ENCODE data around the gene C1orf87. TPM values are rescaled to one million over a fixed set of nuclear protein-coding genes. Genes with fewer than 3 reads are reported as not detected.

C1orf87 gene
- total RNA-seq, 4 donors from 2014 or later: not detected

DNA sequence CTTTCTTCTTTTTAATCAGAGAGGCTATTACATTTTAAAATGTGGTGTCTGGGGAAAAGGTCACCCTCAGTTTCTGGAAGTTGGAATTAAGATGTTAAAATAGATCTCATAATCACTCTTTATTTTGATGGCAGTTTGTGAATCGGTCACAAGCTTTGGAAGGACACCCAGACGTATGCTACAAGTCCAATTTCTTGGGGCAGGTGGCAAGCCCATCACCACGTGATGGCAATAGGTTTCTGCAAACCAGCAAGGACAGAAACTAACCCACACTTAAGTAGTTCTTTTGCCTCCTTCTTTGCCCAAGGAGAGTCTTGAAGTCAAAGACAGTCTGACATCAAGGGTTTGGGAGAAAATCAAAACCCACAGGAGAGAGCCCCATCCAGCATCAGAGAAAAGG is 72.9 kb downstream of the C1orf87 start:
- H3K9me3 ChIP-seq: no peaks in the 10 kb centered on the region
- no peaks in the 10 kb centered on the region for H3K36me3 ChIP-seq
- H3K4me3 ChIP-seq: no peak overlapping the region
- H3K4me1 ChIP-seq: peaks cover 0 to 14% (median 0%) of the 10 kb centered on the region in 4 donors
- H3K27ac ChIP-seq: no peak overlapping the region
- 57 to 75% methylated on average over 3 of the region's 3 CpGs for WGBS, 2 donors
- no peaks in the 10 kb centered on the region for H3K27me3 ChIP-seq
- DNase-seq (ENCODE audit: low spot score in 2 of 2): no peak
- TF ChIP-seq POLR2A (IDR thresholded peaks at IDR 0.05) (no peak), CTCF (IDR thresholded peaks at IDR 0.05) (no peak), EP300 (IDR thresholded peaks at IDR 0.05) (no peak)

DNA sequence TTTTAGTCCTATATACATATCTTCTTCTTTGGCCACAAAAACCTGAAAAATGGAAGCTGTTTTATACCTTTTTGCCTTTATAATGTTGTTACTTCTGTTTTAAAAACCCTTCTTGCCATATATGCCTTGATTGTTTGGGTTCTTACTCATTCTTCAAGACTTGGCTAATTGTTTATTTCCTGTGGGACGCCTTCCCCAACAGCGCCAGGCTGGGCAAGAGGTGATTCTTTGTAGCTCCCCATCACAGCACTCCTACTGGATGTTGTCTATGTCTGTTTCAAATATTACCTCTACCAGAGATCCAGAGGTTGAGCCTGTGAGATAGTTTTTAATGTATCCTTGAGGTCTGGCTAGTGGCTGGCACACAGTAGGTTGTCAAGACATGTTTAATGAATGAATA is 73.8 kb downstream of the C1orf87 start:
- Histone ChIP-seq H3K4me1 (peaks cover 0 to 22% (median under 1%) of the 10 kb centered on the region in 4 donors), H3K27me3 (no peaks in the 10 kb centered on the region), H3K9me3 (no peaks in the 10 kb centered on the region), H3K27ac (no peak overlapping the region), H3K4me3 (no peak overlapping the region), H3K36me3 (no peaks in the 10 kb centered on the region)
- WGBS, 2 donors: 58 to 62% methylated on average over 2 of the region's 2 CpGs
- no peak for DNase-seq (ENCODE audit: low spot score in 2 of 2)
- TF ChIP-seq CTCF (IDR thresholded peaks at IDR 0.05) (no peak), EP300 (IDR thresholded peaks at IDR 0.05) (no peak), POLR2A (IDR thresholded peaks at IDR 0.05) (no peak)

DNA sequence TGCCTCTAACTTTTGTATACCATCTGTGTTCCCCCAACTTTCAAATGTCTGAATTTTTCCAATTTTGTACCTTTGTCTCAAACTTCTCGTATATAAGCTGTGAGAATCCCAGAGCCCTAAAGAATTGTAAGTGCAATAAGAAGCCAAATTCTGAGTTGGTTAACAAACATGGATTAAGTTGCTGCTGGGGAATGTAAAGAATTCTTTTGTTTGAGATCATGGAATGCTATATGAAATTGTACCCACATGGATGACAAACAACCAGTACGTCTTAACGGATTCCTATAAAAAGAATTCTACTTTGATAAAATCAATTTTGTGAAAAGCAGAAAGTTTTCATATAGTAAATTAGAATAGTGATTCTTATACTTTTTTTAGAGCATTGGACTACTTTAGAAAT is 74.6 kb downstream of the C1orf87 start:
- Histone ChIP-seq H3K27me3 (no peaks in the 10 kb centered on the region), H3K9me3 (no peaks in the 10 kb centered on the region), H3K36me3 (no peaks in the 10 kb centered on the region), H3K27ac (no peak overlapping the region), H3K4me3 (no peak overlapping the region), H3K4me1 (peaks cover 0 to 30% (median 3%) of the 10 kb centered on the region in 4 donors)
- no peak for DNase-seq (ENCODE audit: low spot score in 2 of 2)
- TF ChIP-seq EP300 (IDR thresholded peaks at IDR 0.05) (no peak), POLR2A (IDR thresholded peaks at IDR 0.05) (no peak), CTCF (IDR thresholded peaks at IDR 0.05) (no peak)
- 56 to 75% methylated on average over 3 of the region's 3 CpGs for WGBS, 2 donors

- Histone ChIP-seq H3K27ac (no peak overlapping the region), H3K27me3 (no peaks in the 10 kb centered on the region), H3K4me1 (peaks cover 0 to 32% (median 3%) of the 10 kb centered on the region in 4 donors), H3K9me3 (no peaks in the 10 kb centered on the region), H3K36me3 (no peaks in the 10 kb centered on the region), H3K4me3 (no peak overlapping the region)
- TF ChIP-seq CTCF (IDR thresholded peaks at IDR 0.05) (no peak), EP300 (IDR thresholded peaks at IDR 0.05) (peak in 1 of 2 donors; percentile 28)
- 61 to 67% methylated on average over 2 of the region's 2 CpGs for WGBS, 2 donors
- DNase-seq (ENCODE audit: low spot score in 2 of 2): peak in 1 of 2 donors; percentile 12
Observed at GRCh38 chr1:59997479-59998115, 76.0 kb downstream of the C1orf87 start.

DNA sequence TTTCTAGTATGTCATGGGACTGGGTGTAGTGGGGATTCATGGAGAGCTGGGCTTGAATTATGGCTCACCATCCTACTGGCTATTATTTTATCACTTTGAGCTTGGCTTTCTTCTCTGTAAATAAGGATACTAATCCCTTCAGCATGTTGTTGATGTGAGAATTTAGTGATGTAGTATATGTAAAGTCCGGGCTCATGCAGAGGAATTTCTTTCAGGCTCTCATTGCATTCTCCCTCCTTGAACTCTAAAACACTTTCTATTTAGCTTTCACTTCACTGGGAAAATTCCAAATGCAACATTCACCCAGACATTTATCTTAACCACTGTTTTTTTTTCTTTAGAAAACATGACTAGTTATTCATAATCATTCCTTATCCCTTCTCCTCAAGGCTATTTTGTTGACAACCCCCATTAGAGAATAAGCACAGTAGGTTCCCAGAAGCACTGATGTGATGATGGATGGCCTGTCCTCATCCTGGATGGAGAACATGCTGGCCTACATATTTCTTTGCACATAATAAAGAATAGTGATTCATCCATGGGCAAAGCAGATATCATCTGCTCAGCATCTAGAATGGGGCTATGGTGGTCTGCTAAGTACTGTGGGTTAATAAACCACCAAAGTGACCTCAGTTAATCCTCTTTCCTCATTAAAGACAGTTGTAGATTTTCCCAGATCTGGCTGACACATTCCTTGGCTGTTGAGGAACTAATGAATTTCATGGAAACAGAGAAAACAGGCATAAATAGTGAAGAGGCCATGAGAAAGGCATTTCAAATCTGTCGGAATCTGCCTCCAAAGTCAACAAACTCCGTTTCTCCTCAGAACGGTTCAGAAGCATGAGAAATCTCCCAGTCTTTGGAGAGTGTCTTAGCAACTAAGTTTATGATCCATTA is 79.0 kb downstream of the C1orf87 start:
- no peaks in the 10 kb centered on the region for H3K27me3 ChIP-seq
- DNase-seq (ENCODE audit: low spot score in 2 of 2): peak in 1 of 2 donors; percentile 33
- no peak overlapping the region for H3K4me3 ChIP-seq
- H3K27ac ChIP-seq: peak overlapping the region in 2 of 4 donors; percentile 63 to 71
- 17 to 18% methylated on average over 4 of the region's 4 CpGs for WGBS, 2 donors
- no peaks in the 10 kb centered on the region for H3K36me3 ChIP-seq
- no peak for TF ChIP-seq CTCF (IDR thresholded peaks at IDR 0.05)
- peak in 1 of 2 donors; percentile 81 for TF ChIP-seq EP300 (IDR thresholded peaks at IDR 0.05)
- TF ChIP-seq POLR2A (IDR thresholded peaks at IDR 0.05): no peak
- H3K4me1 ChIP-seq: peaks cover 0 to 32% (median 3%) of the 10 kb centered on the region in 4 donors
- H3K9me3 ChIP-seq: no peaks in the 10 kb centered on the region

Measured in tibial nerve (tissue), 4 donors.